CD14-positive monocyte (primary cell): ENCODE data around the gene BCDIN3D. TPM values are rescaled to one million over a fixed set of nuclear protein-coding genes. Genes with fewer than 3 reads are reported as not detected.

Experiments used
- DNase-seq, 3 donors: peaks; one replicate each; pipeline ENCODE4 v3.0.0-alpha.2; 2011 to 2022
- H2AFZ ChIP-seq: 2 replicates; pipeline ENCODE4 v1.6.0; 2012; ENCODE audit warnings: mild to moderate bottlenecking, low read depth, low read length, inconsistent platforms; ENCODE audit not compliant: insufficient read depth, poor library complexity, severe bottlenecking
- H3K27ac ChIP-seq, 2 donors: 1 replicate in 1 of 2; 2 replicates in 1 of 2; pipeline ENCODE4 v1.5.1; 2012 to 2013; ENCODE audit warnings: low read length in 2 of 2, control low read depth in 1 of 2, inconsistent platforms in 1 of 2, low read depth in 1 of 2, mild to moderate bottlenecking in 1 of 2
- H3K27me3 ChIP-seq, 2 donors: one replicate each; pipeline versions ENCODE4 v1.6.0 to v1.6.1; 2011 to 2013; ENCODE audit warnings: low read length in 2 of 2; ENCODE audit not compliant: control insufficient read depth in 2 of 2, insufficient read depth in 2 of 2
- H3K36me3 ChIP-seq, 2 donors: replicated peaks in 1 of 2; 1 replicate in 1 of 2; 2 replicates in 1 of 2; pipeline versions ENCODE4 v1.5.1 to v1.6.1; 2012 to 2013; ENCODE audit warnings: low read length in 2 of 2, control low read depth in 1 of 2, inconsistent platforms in 1 of 2, mild to moderate bottlenecking in 1 of 2; ENCODE audit not compliant: insufficient read depth in 2 of 2, control insufficient read depth in 1 of 2
- H3K4me1 ChIP-seq, 2 donors: 1 replicate in 1 of 2; 2 replicates in 1 of 2; pipeline versions ENCODE4 v1.5.1 to v1.6.1; 2012 to 2013; ENCODE audit warnings: low read length in 2 of 2, control low read depth in 1 of 2, inconsistent platforms in 1 of 2, mild to moderate bottlenecking in 1 of 2, moderate library complexity in 1 of 2; ENCODE audit not compliant: insufficient read depth in 2 of 2, control insufficient read depth in 1 of 2
- H3K4me2 ChIP-seq: replicated peaks from 2 replicates; pipeline ENCODE3; 2012; ENCODE audit warnings: low read length, moderate library complexity, mild to moderate bottlenecking; ENCODE audit not compliant: poor library complexity, severe bottlenecking; ENCODE audit errors: extremely low read depth
- H3K4me3 ChIP-seq, 3 experiments: fragments of 200-600 bp in 1 of 3; sonication (generic) in 1 of 3; replicated peaks in 1 of 3; 1 replicate in 2 of 3; 2 replicates in 1 of 3; pipeline ENCODE4 v1.5.1; 2011 to 2013; ENCODE audit warnings: low read length in 3 of 3, mild to moderate bottlenecking in 3 of 3, control low read depth in 2 of 3, low read depth in 2 of 3, inconsistent platforms in 1 of 3, moderate library complexity in 1 of 3
- H3K79me2 ChIP-seq: 2 replicates; pipeline ENCODE4 v1.6.0; 2012; ENCODE audit warnings: mild to moderate bottlenecking, control low read depth, inconsistent platforms, low read length, moderate library complexity; ENCODE audit not compliant: insufficient read depth
- H3K9ac ChIP-seq: 2 replicates; pipeline ENCODE4 v1.6.0; 2017; ENCODE audit warnings: low read length, mild to moderate bottlenecking; ENCODE audit not compliant: insufficient read depth, poor library complexity, severe bottlenecking
- H3K9me3 ChIP-seq, 2 donors: replicated peaks in 1 of 2; 1 replicate in 1 of 2; 2 replicates in 1 of 2; pipeline versions ENCODE4 v1.5.1 to v1.6.1; 2012 to 2013; ENCODE audit warnings: low read length in 2 of 2, control low read depth in 1 of 2; ENCODE audit not compliant: control insufficient read depth in 1 of 2, insufficient read depth in 1 of 2
- H4K20me1 ChIP-seq: 2 replicates; pipeline ENCODE4 v1.6.0; 2012; ENCODE audit warnings: mild to moderate bottlenecking, low read length, control low read depth, moderate library complexity; ENCODE audit not compliant: insufficient read depth
- H3K27ac Mint-ChIP-seq, 7 donors: one replicate each; pipeline ENCODE4 v1.8.0; 2020; ENCODE audit warnings: mild to moderate bottlenecking in 7 of 7, mixed read lengths in 7 of 7, moderate library complexity in 6 of 7, inconsistent platforms in 2 of 7
- H3K27me3 Mint-ChIP-seq, 3 donors: one replicate each; pipeline ENCODE4 v1.8.0; 2021 to 2022; ENCODE audit warnings: low read depth in 3 of 3, mild to moderate bottlenecking in 3 of 3, mixed read lengths in 3 of 3, moderate library complexity in 3 of 3, inconsistent platforms in 1 of 3
- H3K36me3 Mint-ChIP-seq, 2 donors: one replicate each; pipeline ENCODE4 v1.8.0; 2020; ENCODE audit warnings: mixed read lengths in 2 of 2, inconsistent platforms in 1 of 2, mild to moderate bottlenecking in 1 of 2
- H3K4me1 Mint-ChIP-seq: one replicate; pipeline ENCODE4 v1.8.0; 2020; ENCODE audit warnings: mild to moderate bottlenecking, mixed read lengths
- H3K4me3 Mint-ChIP-seq, 2 donors: one replicate each; pipeline ENCODE4 v1.8.0; 2020; ENCODE audit warnings: mild to moderate bottlenecking in 2 of 2, mixed read lengths in 2 of 2, moderate library complexity in 1 of 2
- H3K9me3 Mint-ChIP-seq, 7 donors: one replicate each; pipeline ENCODE4 v1.8.0; 2020 to 2022; ENCODE audit warnings: mixed read lengths in 7 of 7, mild to moderate bottlenecking in 6 of 7, moderate library complexity in 6 of 7, inconsistent platforms in 2 of 7
- WGBS: methylation state at CpG from one replicate; pipeline ENCODE4 v1.1.5; 2013; ENCODE audit warnings: missing lambda C conversion rate; ENCODE audit not compliant: insufficient coverage; 5-methylcytosine and 5-hydroxymethylcytosine counted together
- intact Hi-C, 2 donors: fragments of 100-400 bp; cut with micrococcal nuclease; formaldehyde crosslinking; loops; one replicate each; pipeline versions ENCODE4 v1.15.0 to v1.15.1; 2023
- polyA plus RNA-seq, 3 donors: library from polyadenylated mRNA; depleted of rRNA in 1 of 3; unstranded in 2 of 3; stranded (reverse) in 1 of 3; fragments of 300-500 nt in 2 of 3; fragments of >200 nt in 1 of 3; fragmentation: Illumina TruSeq in 2 of 3; gene quantifications; 1 replicate in 2 of 3; 2 replicates in 1 of 3; pipeline ENCODE4 v1.2.3, GENCODE V29; 2012 to 2021
- TF ChIP-seq, protein P1 (sequence below): fragments of 200-600 bp; IDR thresholded peaks from one replicate; pipeline ENCODE4 v1.8.0; 2022; ENCODE audit warnings: antibody characterized with exemption, mild to moderate bottlenecking

The BCDIN3D gene
- polyA plus RNA-seq, 3 donors: 0.71 to 1.2 (median 1.0) TPM

DNA sequence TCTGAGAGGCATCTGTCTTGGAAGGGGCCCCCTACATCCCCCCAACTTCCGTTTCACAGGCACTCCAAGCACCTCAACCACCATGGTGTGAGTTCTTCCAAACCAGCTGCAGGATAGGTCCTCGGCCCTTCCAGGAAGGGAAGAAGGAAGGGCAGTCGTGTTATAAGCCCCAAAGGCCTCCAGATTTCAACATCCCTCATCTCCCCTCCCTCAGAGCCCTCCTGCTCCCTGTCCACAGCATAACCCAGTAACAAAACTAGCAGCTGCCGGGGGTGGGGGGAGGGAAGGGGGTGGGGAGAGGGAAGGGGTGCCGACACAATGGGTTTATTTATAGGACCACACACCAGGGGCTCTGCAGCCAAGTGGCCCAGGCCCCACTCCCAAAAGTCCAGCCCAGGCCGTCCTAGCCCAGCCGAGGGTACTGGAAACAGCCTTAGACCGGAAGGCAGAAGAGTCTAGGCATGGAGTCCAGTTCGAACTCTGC is 33.0 kb downstream of the BCDIN3D start:
- H3K36me3 ChIP-seq: peaks cover 28 to 47% of the 10 kb centered on the region in 2 donors
- H3K4me3 ChIP-seq: no peak overlapping the region
- TF ChIP-seq, protein P1, sequence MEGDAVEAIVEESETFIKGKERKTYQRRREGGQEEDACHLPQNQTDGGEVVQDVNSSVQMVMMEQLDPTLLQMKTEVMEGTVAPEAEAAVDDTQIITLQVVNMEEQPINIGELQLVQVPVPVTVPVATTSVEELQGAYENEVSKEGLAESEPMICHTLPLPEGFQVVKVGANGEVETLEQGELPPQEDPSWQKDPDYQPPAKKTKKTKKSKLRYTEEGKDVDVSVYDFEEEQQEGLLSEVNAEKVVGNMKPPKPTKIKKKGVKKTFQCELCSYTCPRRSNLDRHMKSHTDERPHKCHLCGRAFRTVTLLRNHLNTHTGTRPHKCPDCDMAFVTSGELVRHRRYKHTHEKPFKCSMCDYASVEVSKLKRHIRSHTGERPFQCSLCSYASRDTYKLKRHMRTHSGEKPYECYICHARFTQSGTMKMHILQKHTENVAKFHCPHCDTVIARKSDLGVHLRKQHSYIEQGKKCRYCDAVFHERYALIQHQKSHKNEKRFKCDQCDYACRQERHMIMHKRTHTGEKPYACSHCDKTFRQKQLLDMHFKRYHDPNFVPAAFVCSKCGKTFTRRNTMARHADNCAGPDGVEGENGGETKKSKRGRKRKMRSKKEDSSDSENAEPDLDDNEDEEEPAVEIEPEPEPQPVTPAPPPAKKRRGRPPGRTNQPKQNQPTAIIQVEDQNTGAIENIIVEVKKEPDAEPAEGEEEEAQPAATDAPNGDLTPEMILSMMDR: no peak
- H3K27ac Mint-ChIP-seq: peak overlapping the region in 1 of 7 donors; percentile 67
- H3K9me3 ChIP-seq: no peaks in the 10 kb centered on the region
- WGBS: 76% methylated on average over 5 of the region's 9 CpGs
- no peaks in the 10 kb centered on the region for H3K27me3 Mint-ChIP-seq
- peaks cover 50 to 51% of the 10 kb centered on the region in 2 donors for H3K36me3 Mint-ChIP-seq
- peak overlapping the region in 1 of 2 donors; percentile 34 for H3K27ac ChIP-seq
- H3K79me2 ChIP-seq: peaks cover 35% of the 10 kb centered on the region
- H3K27me3 ChIP-seq: no peaks in the 10 kb centered on the region
- H3K4me2 ChIP-seq: no peak overlapping the region
- no peak overlapping the region for H3K9ac ChIP-seq
- H3K4me3 Mint-ChIP-seq: no peak overlapping the region
- no peak for DNase-seq
- peaks cover 0 to 3% of the 10 kb centered on the region in 2 donors for H3K4me1 ChIP-seq
- H4K20me1 ChIP-seq: peaks cover 90% of the 10 kb centered on the region
- H3K9me3 Mint-ChIP-seq: no peaks in the 10 kb centered on the region
- intact Hi-C loops: no loop called here
- H2AFZ ChIP-seq: no peak overlapping the region
- peaks cover 15% of the 10 kb centered on the region for H3K4me1 Mint-ChIP-seq

DNA sequence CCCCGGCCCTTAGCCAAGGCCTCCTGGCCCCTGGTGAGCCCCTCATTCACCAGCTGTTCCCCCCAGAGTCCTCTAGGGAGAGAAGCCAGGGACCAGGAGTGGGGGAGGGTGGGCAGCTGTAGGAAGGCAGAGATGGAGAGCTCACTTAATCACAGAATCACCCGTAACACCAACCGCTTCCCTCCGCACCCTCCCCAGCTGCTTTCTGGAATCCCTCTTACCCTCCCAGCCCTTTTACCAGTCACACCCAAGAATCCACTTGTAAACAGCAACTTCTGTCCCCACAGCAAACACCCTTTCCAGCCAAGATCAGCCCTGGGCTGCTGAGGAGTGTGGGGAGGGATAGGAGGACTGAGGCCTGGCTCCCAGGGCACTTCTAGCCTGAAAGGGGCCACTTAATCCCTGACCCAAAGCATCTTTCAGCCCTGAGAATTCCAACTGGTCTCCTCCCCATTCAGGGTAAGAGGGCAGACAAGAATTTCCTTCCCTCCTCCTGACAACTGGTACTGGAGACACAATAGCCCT is 33.5 kb downstream of the BCDIN3D start:
- H3K9ac ChIP-seq: no peak overlapping the region
- H3K27ac Mint-ChIP-seq: peak overlapping the region in 2 of 7 donors; percentile 67 to 68
- H3K36me3 Mint-ChIP-seq: peaks cover 50 to 52% of the 10 kb centered on the region in 2 donors
- TF ChIP-seq, protein P1: no peak
- peaks cover 0 to 3% of the 10 kb centered on the region in 2 donors for H3K4me1 ChIP-seq
- peaks cover 95% of the 10 kb centered on the region for H4K20me1 ChIP-seq
- no peak overlapping the region for H3K4me2 ChIP-seq
- WGBS: no CpG with 5 or more reads among the region's 4 CpGs
- H3K4me3 Mint-ChIP-seq: no peak overlapping the region
- no peak overlapping the region for H3K4me3 ChIP-seq
- H2AFZ ChIP-seq: no peak overlapping the region
- peak overlapping the region in 1 of 2 donors; percentile 34 for H3K27ac ChIP-seq
- H3K79me2 ChIP-seq: peaks cover 30% of the 10 kb centered on the region
- no peaks in the 10 kb centered on the region for H3K9me3 Mint-ChIP-seq
- DNase-seq: no peak
- peaks cover 15% of the 10 kb centered on the region for H3K4me1 Mint-ChIP-seq
- H3K27me3 Mint-ChIP-seq: no peaks in the 10 kb centered on the region
- H3K36me3 ChIP-seq: peaks cover 30 to 47% of the 10 kb centered on the region in 2 donors
- intact Hi-C loops: no loop called here
- H3K9me3 ChIP-seq: no peaks in the 10 kb centered on the region
- H3K27me3 ChIP-seq: no peaks in the 10 kb centered on the region
